HEK293 (cell line): ENCODE measurements around the gene C10orf88.

ENCODE experiments used
- CTCF ChIA-PET: fragments of 350-600 bp; formaldehyde crosslinking; extraction: SDS; loops from one replicate; lab custom pipeline; 2021; ENCODE audit warnings: antibody characterized with exemption; lab: Yijun Ruan, JAX
- POLR2A ChIA-PET: fragments of 300-600 bp; formaldehyde crosslinking; extraction: SDS; loops from one replicate; lab custom pipeline; 2020; ENCODE audit warnings: antibody characterized with exemption, inconsistent platforms; lab: Yijun Ruan, JAX
- H3K27ac ChIP-seq: fragments of 200-500 bp; sonication (Bioruptor generic); 2 replicates; pipeline ENCODE4 v1.5.1; 2014; ENCODE audit warnings: low read depth, low read length, control low read depth, inconsistent platforms; ENCODE audit errors: extremely low read depth
- H3K36me3 ChIP-seq, 2 experiments: fragments of 200-500 bp in 1 of 2; sonication (Bioruptor generic) in 1 of 2; 1 replicate in 1 of 2; 2 replicates in 1 of 2; pipeline ENCODE4 v1.5.1; 2014 to 2017; ENCODE audit warnings: inconsistent platforms in 2 of 2, low read length in 2 of 2; ENCODE audit not compliant: control insufficient read depth in 2 of 2, insufficient read depth in 1 of 2
- H3K4me1 ChIP-seq: fragments of 200-500 bp; sonication (Bioruptor generic); 2 replicates; pipeline ENCODE4 v1.5.1; 2014; ENCODE audit warnings: mild to moderate bottlenecking, low read length, inconsistent platforms; ENCODE audit not compliant: control insufficient read depth, insufficient read depth
- H3K4me3 ChIP-seq: 2 replicates; pipeline ENCODE4 v1.5.1; 2011; ENCODE audit warnings: low read depth, mild to moderate bottlenecking, control low read depth, low read length, moderate library complexity
- H3K9me3 ChIP-seq: fragments of 200-500 bp; sonication (Bioruptor generic); 2 replicates; pipeline ENCODE4 v1.5.1; 2014; ENCODE audit warnings: low read depth, low read length, inconsistent platforms; ENCODE audit not compliant: control insufficient read depth, insufficient read depth
- KLF16 ChIP-seq: fragments of 450-650 bp; formaldehyde crosslinking; IDR thresholded peaks from 2 replicates; pipeline ENCODE4 v1.5.1; 2017; ENCODE audit warnings: missing biosample characterization, missing genetic modification characterization
- KLF7 ChIP-seq: fragments of 450-650 bp; formaldehyde crosslinking; IDR thresholded peaks from 2 replicates; pipeline ENCODE4 v1.5.1; 2016; ENCODE audit warnings: missing biosample characterization, missing genetic modification characterization, borderline replicate concordance
- REST ChIP-seq: fragments of 450-650 bp; formaldehyde crosslinking; IDR thresholded peaks from 2 replicates; pipeline ENCODE4 v1.5.1; 2016; ENCODE audit warnings: missing biosample characterization, missing genetic modification characterization
- TCF7L2 ChIP-seq: IDR thresholded peaks from 2 replicates; pipeline ENCODE4 v1.6.1; 2011; ENCODE audit warnings: low read depth, mild to moderate bottlenecking, inconsistent platforms, low read length, moderate library complexity, borderline replicate concordance
- ZBTB1 ChIP-seq: fragments of 450-650 bp; formaldehyde crosslinking; IDR thresholded peaks from 2 replicates; pipeline ENCODE4 v1.5.1; 2016; ENCODE audit warnings: missing biosample characterization, missing genetic modification characterization
- ZNF211 ChIP-seq: fragments of 450-650 bp; formaldehyde crosslinking; IDR thresholded peaks from 2 replicates; pipeline ENCODE4 v1.5.1; 2016; ENCODE audit warnings: low read depth, missing biosample characterization, missing genetic modification characterization
- ZNF266 ChIP-seq: fragments of 450-650 bp; formaldehyde crosslinking; IDR thresholded peaks from 2 replicates; pipeline ENCODE4 v1.5.1; 2016; ENCODE audit warnings: missing biosample characterization, missing genetic modification characterization, low read depth
- ZNF311 ChIP-seq: fragments of 450-650 bp; formaldehyde crosslinking; IDR thresholded peaks from 2 replicates; pipeline ENCODE4 v1.5.1; 2017; ENCODE audit warnings: missing biosample characterization, missing genetic modification characterization, borderline replicate concordance
- ZNF324 ChIP-seq: fragments of 450-650 bp; formaldehyde crosslinking; IDR thresholded peaks from 2 replicates; pipeline ENCODE4 v1.5.1; 2016; ENCODE audit warnings: missing biosample characterization, missing genetic modification characterization
- ZNF350 ChIP-seq: fragments of 450-650 bp; formaldehyde crosslinking; IDR thresholded peaks from 2 replicates; pipeline ENCODE4 v1.5.0; 2017; ENCODE audit warnings: missing biosample characterization, mild to moderate bottlenecking, missing genetic modification characterization
- ZNF449 ChIP-seq: fragments of 450-650 bp; formaldehyde crosslinking; IDR thresholded peaks from 2 replicates; pipeline ENCODE4 v1.5.1; 2017; ENCODE audit warnings: missing biosample characterization, mild to moderate bottlenecking, missing genetic modification characterization, moderate library complexity
- ZNF555 ChIP-seq: fragments of 450-650 bp; formaldehyde crosslinking; conservative IDR thresholded peaks from 2 replicates; pipeline ENCODE4 v1.5.1; 2017; ENCODE audit warnings: missing biosample characterization, mild to moderate bottlenecking, missing genetic modification characterization, inconsistent platforms
- ZNF654 ChIP-seq: fragments of 450-650 bp; formaldehyde crosslinking; IDR thresholded peaks from 2 replicates; pipeline ENCODE4 v1.5.1; 2016; ENCODE audit warnings: low read depth, missing biosample characterization, missing genetic modification characterization
- ZNF670 ChIP-seq: fragments of 450-650 bp; formaldehyde crosslinking; IDR thresholded peaks from 2 replicates; pipeline ENCODE4 v1.5.1; 2016; ENCODE audit warnings: missing biosample characterization, missing genetic modification characterization, low read depth
- ZNF701 ChIP-seq: fragments of 450-650 bp; formaldehyde crosslinking; IDR thresholded peaks from 2 replicates; pipeline ENCODE4 v1.5.1; 2016; ENCODE audit warnings: missing biosample characterization, missing genetic modification characterization
- ZNF747 ChIP-seq: fragments of 450-650 bp; formaldehyde crosslinking; IDR thresholded peaks from 2 replicates; pipeline ENCODE4 v1.5.1; 2016; ENCODE audit warnings: missing biosample characterization, missing genetic modification characterization
- ZSCAN30 ChIP-seq: fragments of 450-650 bp; IDR thresholded peaks from 2 replicates; pipeline ENCODE4 v1.5.1; 2018; ENCODE audit warnings: missing biosample characterization, mild to moderate bottlenecking, missing genetic modification characterization, moderate library complexity
- ZXDB ChIP-seq: fragments of 450-650 bp; formaldehyde crosslinking; IDR thresholded peaks from 2 replicates; pipeline ENCODE4 v1.5.1; 2016; ENCODE audit warnings: missing biosample characterization, missing genetic modification characterization
- TF ChIP-seq, protein P1 (sequence below): fragments of 450-650 bp; formaldehyde crosslinking; optimal IDR thresholded peaks from 2 replicates; pipeline ENCODE3; 2016; ENCODE audit warnings: missing biosample characterization, mild to moderate bottlenecking, missing genetic modification characterization
- TF ChIP-seq, protein P2 (sequence below): fragments of 450-650 bp; formaldehyde crosslinking; IDR thresholded peaks from 2 replicates; pipeline ENCODE4 v1.5.1; 2017; ENCODE audit warnings: missing biosample characterization, missing genetic modification characterization
- TF ChIP-seq, protein P3 (sequence below): fragments of 450-650 bp; formaldehyde crosslinking; IDR thresholded peaks from 2 replicates; pipeline ENCODE4 v1.5.1; 2017; ENCODE audit warnings: missing biosample characterization, missing genetic modification characterization

Gene C10orf88

DNA sequence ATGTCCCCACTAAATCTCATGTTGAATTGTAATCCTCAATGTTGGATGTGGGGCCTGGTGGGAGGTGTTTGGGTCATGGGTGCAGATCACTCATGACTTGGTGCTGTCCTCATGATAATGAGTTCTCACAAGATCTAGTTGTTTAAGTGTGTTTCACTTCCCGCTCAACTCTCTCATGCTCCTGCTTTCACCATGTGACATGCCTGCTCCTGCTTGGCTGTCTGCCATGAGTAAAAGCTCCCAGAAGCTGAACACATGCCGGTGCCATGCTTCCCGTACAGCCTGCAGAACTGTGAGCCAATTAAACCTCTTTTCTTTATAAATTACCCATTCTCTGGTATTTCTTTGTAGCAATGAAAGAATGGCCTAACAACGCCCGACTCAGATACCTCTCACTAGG is 20.0 kb upstream of the C10orf88 start (continued):
- TF ChIP-seq ZNF350 (tag by site-specific recombination), result no peak
- no peak for TF ChIP-seq ZNF701 (tag by site-specific recombination)
- TF ChIP-seq ZNF266 (tag by site-specific recombination), result no peak
- no peak for TF ChIP-seq ZNF449 (tag by site-specific recombination)
- TF ChIP-seq TCF7L2, result no peak
- TF ChIP-seq, protein P1, sequence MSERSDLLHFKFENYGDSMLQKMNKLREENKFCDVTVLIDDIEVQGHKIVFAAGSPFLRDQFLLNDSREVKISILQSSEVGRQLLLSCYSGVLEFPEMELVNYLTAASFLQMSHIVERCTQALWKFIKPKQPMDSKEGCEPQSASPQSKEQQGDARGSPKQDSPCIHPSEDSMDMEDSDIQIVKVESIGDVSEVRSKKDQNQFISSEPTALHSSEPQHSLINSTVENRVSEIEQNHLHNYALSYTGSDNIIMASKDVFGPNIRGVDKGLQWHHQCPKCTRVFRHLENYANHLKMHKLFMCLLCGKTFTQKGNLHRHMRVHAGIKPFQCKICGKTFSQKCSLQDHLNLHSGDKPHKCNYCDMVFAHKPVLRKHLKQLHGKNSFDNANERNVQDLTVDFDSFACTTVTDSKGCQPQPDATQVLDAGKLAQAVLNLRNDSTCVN (tag by site-specific recombination), result no peak
- no peak for TF ChIP-seq ZNF747 (tag by site-specific recombination)
- no peak for TF ChIP-seq ZXDB (tag by site-specific recombination)
- TF ChIP-seq KLF16 (tag by site-specific recombination), result no peak

GRCh38 chr10:122968698-122969097 is 14.7 kb upstream of the C10orf88 start:
- peaks cover 0 to 4% of the 10 kb centered on the region in 2 experiments; a peak in 1 of 3 replicates for H3K36me3 ChIP-seq
- no peak overlapping the region for H3K4me3 ChIP-seq
- ChIA-PET POLR2A (no interaction called here), CTCF (interaction anchor here (0.8 to 1.5 kb wide), 2 partner anchors 10 to 13 kb away, joined by 4 to 6 read pairs; no protein-coding TSS in a partner anchor)
- no peaks in the 10 kb centered on the region for H3K4me1 ChIP-seq
- no peaks in the 10 kb centered on the region; the same call in 1 of the 2 replicates for H3K9me3 ChIP-seq
- H3K27ac ChIP-seq, result no peak overlapping the region
- TF ChIP-seq, protein P1 (tag by site-specific recombination), result no peak
- TF ChIP-seq ZNF654 (tag by site-specific recombination), result no peak
- TF ChIP-seq ZNF670 (tag by site-specific recombination), result no peak
- TF ChIP-seq, protein P2, sequence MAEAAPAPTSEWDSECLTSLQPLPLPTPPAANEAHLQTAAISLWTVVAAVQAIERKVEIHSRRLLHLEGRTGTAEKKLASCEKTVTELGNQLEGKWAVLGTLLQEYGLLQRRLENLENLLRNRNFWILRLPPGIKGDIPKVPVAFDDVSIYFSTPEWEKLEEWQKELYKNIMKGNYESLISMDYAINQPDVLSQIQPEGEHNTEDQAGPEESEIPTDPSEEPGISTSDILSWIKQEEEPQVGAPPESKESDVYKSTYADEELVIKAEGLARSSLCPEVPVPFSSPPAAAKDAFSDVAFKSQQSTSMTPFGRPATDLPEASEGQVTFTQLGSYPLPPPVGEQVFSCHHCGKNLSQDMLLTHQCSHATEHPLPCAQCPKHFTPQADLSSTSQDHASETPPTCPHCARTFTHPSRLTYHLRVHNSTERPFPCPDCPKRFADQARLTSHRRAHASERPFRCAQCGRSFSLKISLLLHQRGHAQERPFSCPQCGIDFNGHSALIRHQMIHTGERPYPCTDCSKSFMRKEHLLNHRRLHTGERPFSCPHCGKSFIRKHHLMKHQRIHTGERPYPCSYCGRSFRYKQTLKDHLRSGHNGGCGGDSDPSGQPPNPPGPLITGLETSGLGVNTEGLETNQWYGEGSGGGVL (tag by site-specific recombination), result no peak
- no peak for TF ChIP-seq ZNF555
- TF ChIP-seq, protein P3, sequence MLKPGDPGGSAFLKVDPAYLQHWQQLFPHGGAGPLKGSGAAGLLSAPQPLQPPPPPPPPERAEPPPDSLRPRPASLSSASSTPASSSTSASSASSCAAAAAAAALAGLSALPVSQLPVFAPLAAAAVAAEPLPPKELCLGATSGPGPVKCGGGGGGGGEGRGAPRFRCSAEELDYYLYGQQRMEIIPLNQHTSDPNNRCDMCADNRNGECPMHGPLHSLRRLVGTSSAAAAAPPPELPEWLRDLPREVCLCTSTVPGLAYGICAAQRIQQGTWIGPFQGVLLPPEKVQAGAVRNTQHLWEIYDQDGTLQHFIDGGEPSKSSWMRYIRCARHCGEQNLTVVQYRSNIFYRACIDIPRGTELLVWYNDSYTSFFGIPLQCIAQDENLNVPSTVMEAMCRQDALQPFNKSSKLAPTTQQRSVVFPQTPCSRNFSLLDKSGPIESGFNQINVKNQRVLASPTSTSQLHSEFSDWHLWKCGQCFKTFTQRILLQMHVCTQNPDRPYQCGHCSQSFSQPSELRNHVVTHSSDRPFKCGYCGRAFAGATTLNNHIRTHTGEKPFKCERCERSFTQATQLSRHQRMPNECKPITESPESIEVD, result no peak
- no peak for TF ChIP-seq ZNF324
- no peak for TF ChIP-seq ZNF211 (tag by site-specific recombination)
- no peak for TF ChIP-seq ZNF311
- no peak for TF ChIP-seq REST (tag by site-specific recombination)
- no peak for TF ChIP-seq ZSCAN30 (tag by site-specific recombination)
- TF ChIP-seq ZBTB1 (tag by site-specific recombination), result no peak
- no peak for TF ChIP-seq KLF7 (tag by site-specific recombination)
